HPDE6-E6E7 (cell line): ENCODE data around the gene CCDC78.

Source experiments
- DNase-seq: peaks from one replicate; pipeline ENCODE4 v3.0.0; 2011; ENCODE audit warnings: missing footprints; ENCODE audit errors: extremely low spot score

CCDC78 gene

DNA sequence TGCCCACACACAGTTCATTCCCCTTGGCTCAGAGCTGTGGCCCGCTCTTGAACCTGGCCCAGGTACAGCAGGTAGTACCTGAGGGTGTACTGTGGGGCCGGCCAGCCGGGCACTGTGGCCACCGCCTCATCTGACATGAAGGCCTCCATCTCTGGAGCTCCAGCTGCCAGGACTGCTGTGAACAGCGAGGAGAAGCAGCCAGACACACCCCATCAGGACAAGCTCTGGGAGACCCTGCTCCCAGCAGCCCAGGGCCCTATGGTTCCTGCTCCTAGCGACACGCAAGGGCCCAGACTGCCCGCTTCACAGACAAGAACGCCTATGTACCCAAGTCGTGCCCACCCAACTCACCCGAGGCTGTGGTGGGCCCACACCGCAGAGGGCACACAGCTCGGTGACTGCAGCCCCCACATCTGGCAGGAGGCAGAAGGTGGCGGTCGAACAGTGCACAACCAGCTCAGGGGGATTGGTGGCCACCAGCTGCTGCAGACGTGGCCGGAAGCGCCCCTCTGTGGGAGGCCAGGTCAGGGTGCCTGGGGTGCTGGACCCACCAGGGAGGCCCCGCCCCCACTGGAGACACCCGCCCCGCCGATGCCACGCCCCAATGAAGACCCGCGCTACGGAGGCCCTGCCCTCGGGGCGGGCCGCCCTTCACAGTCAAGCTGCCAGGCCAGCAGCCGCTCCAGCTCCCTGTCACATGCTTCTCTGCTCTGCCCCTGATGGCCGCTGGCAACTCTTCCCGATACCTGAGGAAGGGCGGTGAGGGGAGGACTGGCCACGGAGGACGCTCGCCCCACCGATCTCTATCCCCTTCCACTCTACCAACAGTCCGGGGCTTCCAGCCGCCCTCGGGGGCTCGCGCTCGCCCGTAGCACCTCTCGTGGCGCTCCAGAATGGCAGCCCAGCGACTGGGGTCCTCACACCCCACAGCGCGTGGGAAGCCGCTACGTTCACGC is 47.1 kb downstream of the CCDC78 start:
- DNase-seq: no peak

DNA sequence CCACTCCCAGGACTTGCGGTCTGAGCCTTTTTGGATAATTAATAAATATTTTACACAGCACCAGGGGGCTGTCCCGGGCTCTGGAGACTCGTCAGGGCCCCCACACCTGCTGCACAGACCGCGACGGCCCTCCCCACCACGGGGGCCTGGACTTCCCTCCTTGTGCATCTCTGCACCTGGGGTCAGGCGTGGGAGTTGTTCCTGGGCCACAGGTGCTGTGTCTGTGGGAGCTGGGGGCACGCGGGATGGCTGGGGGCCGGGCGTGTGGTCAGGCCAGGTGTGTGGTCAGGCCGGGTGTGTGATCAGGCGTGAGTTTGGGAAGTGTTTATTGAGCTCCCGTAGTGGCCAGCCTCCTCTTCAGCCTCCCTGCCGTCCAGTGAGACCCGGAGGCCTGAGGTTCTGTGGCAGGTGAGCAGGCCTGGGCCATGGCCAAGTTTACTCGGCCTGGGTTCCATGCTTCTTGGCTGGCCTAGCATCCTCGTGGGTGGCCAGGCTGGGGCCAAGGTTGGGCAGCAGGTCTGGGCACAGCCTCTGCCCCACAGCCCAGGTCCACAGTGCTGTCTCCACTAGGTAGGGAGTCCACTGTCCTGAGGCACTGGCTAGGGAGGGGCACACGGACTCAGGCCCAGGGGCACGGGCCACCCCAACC is 47.9 kb downstream of the CCDC78 start:
- no peak for DNase-seq

DNA sequence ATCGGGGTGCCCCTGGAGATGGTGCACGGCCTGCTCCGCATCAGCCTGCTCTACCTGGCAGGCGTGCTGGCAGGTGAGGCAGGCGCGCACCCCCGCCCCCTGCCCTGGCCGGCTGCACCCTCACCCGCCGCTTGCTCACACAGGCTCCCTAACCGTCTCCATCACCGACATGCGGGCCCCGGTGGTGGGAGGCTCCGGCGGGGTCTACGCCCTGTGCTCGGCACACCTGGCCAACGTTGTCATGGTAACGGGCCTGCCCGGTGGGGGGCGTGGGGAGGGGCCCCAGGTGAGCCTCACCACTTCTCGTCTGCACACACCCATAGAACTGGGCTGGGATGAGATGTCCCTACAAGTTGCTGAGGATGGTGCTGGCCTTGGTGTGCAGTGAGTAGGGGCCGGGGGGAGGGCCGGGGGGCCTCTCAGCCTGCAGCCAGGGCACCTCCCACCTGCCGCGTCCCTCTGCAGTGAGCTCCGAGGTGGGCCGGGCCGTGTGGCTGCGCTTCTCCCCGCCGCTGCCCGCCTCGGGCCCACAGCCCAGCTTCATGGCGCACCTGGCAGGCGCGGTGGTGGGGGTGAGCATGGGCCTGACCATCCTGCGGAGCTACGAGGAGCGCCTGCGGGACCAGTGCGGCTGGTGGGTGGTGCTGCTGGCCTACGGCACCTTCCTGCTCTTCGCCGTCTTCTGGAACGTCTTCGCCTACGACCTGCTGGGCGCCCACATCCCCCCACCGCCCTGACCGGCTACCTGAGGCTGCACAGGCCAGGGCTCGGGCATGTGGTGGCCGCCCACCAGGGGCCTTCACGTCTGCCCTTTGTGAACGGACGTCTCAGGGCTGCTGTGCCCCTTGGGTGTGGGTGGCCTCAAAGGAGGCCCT is 48.7 kb downstream of the CCDC78 start:
- DNase-seq: no peak

DNA sequence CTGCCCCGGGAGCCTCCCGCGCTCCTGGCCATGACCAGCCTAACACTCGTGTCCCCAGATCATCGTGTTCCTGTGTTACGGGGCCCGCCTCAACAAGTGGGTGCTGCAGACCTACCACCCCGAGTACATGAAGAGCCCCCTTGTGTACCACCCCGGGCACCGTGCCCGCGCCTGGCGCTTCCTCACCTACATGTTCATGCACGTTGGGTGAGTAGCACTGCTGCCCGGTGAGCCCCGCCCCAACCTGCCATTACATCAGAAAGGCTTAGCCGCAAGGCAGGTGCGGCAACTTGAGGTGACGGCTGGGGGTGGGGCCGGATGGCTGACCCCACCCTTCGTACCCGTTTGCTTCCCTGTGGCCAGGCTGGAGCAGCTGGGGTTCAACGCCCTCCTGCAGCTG is 49.3 kb downstream of the CCDC78 start:
- DNase-seq: peak; percentile 91

DNA sequence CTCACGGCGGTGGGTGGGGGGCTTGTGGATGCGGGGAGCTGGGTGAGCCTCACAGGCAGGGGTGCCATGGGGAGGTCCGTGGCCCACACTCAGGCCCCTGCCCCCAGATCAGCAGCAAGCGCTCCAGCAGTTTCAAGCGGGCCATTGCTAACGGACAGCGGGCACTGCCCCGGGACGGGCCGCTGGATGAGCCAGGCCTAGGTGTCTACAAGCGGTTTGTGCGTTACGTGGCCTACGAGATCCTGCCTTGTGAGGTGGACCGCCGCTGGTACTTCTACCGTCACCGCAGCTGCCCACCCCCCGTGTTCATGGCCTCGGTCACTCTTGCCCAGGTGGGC is 49.7 kb downstream of the CCDC78 start:
- DNase-seq: no peak

DNA sequence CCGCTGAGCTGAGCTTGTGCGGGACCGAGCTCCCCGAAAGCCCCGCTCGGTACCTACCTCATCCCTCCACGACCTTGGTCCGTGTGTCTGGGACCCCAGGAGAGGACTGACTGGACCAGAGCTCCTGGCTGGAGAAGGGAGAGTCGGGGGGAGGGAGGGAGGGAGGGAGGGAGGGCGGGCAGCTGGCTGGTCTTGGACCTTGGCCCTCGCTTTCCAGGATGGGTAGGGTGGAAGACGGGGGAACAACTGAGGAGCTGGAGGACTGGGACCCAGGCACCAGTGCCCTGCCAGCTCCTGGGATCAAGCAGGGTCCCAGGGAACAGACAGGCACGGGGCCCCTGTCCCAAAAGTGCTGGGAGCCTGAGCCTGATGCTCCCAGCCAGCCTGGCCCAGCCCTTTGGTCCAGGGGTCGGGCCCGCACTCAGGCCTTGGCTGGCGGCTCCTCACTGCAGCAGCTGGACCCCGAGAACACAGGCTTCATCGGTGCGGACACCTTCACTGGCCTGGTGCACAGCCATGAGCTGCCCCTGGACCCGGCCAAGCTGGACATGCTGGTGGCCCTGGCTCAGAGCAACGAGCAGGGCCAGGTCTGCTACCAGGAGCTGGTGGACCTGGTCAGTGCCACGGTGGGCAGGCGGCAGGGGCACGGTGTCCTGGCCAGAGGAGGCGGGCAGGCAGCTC is 50.2 kb downstream of the CCDC78 start:
- no peak for DNase-seq

DNA sequence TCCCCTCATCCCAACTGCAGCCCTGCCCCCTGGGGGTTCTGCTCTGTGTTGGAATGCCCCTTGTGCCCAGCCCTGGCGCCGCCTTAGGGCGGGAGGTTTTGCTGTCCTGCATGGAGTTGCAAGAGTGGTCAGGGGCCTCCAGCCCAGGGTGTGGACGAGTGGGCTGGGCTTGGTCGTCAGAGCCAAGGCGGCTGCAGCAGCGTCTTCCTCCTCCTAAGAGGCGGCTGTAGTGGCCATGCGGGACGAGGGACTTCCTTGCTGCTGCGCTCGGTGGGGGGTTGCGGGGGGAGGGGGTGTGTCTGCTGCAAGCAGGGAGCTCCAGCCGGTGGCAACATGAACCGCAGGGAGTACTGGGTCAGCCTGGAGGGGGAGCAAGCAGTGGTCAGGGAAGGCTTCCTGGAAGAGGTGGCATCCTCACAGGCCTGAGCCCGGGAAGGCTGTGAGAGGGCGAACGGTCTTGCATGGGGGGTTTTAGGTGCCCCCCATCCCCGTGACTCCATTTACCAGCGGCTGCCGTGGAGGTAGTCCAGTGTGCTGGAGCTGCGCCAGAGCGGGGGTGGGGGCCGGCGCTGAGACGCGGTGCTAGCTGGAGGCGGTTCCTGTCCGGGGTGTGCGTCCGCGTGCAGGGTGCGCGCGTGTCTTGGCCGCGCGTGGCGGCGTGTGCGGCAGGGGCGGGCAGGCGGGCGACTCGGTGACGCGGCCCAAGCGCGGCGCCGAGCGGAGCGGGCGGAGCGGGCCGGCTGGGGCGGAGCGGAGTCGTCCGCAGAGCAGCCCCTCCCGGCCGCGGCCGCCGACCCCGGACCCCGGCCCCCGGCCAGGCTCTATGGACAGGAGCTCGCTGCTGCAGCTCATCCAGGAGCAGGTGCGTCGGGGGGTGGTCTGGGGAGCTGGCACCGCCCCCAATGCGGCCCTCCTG is 51.0 kb downstream of the CCDC78 start, which contains the start of gene RHBDL1:
Gene RHBDL1 (plus strand): TSS at position 704 of the 916 bp plus-strand sequence. CDS start 120 bp downstream, at position 824.
- DNase-seq: no peak

DNA sequence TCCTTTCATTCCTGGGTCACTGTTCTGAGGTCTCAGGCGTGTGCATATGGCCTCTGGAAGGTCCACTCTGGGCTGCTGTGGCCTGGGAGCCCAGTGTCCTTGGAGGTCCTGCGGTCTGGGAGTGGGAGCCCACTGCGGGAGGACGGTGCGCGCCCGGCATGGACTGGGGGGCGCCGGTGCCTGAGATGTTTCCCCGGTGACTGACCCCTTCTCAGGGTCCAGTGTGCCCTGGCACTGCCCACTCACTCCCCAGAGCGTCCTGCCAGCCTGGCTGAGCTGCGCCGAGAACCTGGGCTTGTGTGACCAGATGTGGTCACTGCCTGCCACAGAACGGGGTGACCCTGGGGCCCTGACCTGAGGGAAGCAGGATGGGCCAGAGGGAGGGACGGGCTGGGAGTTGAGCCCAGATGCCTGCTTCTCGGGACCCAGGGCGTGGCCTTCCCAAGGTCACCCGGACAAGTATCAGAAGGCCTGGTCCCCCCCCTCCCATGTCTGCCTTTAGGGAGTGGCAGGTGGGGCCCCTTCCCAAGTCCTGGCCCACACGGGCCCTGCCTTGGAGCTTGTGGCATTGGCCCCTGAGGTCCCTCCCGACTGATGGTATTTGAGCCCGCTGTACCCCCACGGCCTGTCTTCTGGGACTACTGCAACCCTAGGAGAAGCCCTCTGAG is 51.9 kb downstream of the CCDC78 start:
- DNase-seq: no peak

DNA sequence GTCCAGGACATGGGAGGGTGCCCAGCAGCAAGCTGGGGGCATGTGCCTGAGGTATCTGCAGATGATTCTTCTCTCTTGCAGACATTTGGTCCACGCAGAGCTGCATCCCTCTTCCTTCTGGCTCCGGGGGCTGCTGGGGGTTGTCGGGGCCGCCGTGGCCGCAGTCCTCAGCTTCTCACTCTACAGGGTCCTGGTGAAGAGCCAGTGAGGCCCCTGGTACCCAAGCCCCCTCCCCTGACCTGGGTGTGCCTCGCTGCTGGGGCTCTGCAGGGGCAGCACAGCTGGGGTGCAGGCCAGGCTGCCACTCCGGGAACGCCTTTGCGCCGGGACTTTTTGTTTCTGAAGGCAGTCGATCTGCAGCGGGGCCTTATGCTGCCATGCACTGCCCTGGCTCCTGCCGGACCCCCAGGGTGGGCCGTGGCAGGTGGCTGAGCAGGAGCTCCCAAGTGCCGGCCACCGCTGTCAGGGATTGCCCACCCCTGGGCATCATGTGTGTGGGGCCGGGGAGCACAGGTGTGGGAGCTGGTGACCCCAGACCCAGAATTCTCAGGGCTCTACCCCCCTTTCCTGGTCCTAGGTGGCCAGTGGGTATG is 52.7 kb downstream of the CCDC78 start:
- no peak for DNase-seq

DNA sequence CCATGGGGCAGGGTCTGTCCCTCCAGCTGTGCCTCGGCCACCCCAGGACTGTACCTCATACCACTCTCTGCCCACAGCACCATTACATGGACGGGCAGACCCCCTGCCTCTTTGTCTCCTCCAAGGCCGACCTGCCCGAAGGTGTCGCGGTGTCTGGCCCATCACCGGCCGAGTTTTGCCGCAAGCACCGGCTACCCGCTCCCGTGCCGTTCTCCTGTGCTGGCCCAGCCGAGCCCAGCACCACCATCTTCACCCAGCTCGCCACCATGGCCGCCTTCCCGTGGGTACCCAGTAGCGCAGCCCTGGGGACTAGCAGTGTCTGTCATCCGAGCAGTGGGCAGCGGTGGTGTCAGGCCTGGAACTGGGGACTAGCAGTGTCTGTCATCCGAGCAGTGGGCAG is 53.4 kb downstream of the CCDC78 start:
- no peak for DNase-seq
